ENCODE data around the gene ABI1.

Gene ABI1

DNA sequence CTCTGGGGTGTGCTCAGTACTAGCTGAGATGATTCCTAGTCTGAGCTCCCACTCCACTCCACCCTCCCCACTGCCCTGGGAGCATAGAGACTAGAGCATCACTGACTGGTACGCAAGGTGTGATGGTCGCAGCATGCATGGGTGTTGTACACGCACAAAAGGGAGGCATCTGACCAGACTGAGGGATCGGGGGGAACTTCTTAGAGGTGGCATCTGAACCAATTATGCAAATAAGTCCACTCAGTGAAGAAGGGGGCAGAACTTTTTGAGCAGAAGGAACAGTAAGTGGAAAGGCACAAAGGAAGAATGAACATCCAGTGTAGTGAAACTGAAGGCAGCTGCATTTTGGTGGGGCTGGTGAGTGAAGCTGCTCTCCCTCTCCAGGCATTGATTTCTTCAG, 137.7 kb downstream of the ABI1 start:
- DNase-seq (ENCODE audit: extremely low read depth, low read depth): no peak
- TF ChIP-seq, protein P1, sequence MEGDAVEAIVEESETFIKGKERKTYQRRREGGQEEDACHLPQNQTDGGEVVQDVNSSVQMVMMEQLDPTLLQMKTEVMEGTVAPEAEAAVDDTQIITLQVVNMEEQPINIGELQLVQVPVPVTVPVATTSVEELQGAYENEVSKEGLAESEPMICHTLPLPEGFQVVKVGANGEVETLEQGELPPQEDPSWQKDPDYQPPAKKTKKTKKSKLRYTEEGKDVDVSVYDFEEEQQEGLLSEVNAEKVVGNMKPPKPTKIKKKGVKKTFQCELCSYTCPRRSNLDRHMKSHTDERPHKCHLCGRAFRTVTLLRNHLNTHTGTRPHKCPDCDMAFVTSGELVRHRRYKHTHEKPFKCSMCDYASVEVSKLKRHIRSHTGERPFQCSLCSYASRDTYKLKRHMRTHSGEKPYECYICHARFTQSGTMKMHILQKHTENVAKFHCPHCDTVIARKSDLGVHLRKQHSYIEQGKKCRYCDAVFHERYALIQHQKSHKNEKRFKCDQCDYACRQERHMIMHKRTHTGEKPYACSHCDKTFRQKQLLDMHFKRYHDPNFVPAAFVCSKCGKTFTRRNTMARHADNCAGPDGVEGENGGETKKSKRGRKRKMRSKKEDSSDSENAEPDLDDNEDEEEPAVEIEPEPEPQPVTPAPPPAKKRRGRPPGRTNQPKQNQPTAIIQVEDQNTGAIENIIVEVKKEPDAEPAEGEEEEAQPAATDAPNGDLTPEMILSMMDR (IDR thresholded peaks at IDR 0.05; ENCODE audit: low read depth, low read length, missing control alignments): no peak
- no peak overlapping the region for H3K4me3 ChIP-seq (replicated peaks; ENCODE audit: low read depth, low read length)

- no peak for DNase-seq (ENCODE audit: extremely low read depth, low read depth)
- no peak overlapping the region for H3K4me3 ChIP-seq (replicated peaks; ENCODE audit: low read depth, low read length)
- TF ChIP-seq, protein P1 (IDR thresholded peaks at IDR 0.05; ENCODE audit: low read depth, low read length, missing control alignments): no peak
Observed at GRCh38 chr10:26721561-26721960, 139.2 kb downstream of the ABI1 start.

GRCh38 chr10:26717476-26717875, 143.3 kb downstream of the ABI1 start:
- no peak for DNase-seq (ENCODE audit: extremely low read depth, low read depth)
- no peak overlapping the region for H3K4me3 ChIP-seq (replicated peaks; ENCODE audit: low read depth, low read length)
- TF ChIP-seq, protein P1 (IDR thresholded peaks at IDR 0.05; ENCODE audit: low read depth, low read length, missing control alignments): no peak

- TF ChIP-seq, protein P1 (IDR thresholded peaks at IDR 0.05; ENCODE audit: low read depth, low read length, missing control alignments): no peak
- no peak overlapping the region for H3K4me3 ChIP-seq (replicated peaks; ENCODE audit: low read depth, low read length)
- no peak for DNase-seq (ENCODE audit: extremely low read depth, low read depth)
Observed at GRCh38 chr10:26715137-26715487, 145.6 kb downstream of the ABI1 start.

DNA sequence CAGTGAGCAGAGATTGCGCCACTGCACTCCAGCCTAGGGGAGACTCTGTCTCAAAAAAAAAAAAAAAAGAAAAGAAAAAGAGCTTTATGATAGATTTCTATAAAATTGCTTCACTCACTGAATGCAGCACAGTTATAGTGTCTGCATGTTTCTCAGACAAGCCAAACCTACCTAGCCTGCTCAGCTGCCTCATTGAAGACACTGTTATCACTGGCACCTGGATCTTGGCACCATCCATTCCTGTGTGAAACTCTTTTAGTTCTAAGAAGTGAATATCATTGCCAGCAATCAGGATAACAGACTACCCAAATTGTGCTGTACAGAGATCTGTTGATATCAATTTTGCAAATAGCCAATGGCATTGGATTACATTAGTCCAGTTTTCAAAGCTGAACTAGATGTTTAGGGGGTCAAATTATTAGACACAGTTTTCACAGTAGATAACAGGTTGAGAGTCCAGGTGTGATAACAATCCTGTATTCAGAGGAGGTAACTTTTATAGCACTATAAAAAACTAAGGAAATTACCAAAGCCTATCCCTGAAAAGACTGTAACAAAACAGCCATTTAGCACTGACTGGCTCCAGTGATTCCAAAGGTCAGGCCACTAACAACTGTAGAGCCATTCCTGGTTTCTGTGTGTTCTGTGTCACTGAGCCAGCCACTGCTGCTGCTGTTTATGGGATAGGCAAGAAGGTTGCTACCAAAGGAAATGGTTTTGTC, 146.2 kb downstream of the ABI1 start:
- no peak overlapping the region for H3K4me3 ChIP-seq (replicated peaks; ENCODE audit: low read depth, low read length)
- no peak for DNase-seq (ENCODE audit: extremely low read depth, low read depth)
- TF ChIP-seq, protein P1 (IDR thresholded peaks at IDR 0.05; ENCODE audit: low read depth, low read length, missing control alignments): no peak

GRCh38 chr10:26711324-26711723, 149.4 kb downstream of the ABI1 start:
- TF ChIP-seq, protein P1 (IDR thresholded peaks at IDR 0.05; ENCODE audit: low read depth, low read length, missing control alignments): no peak
- no peak for DNase-seq (ENCODE audit: extremely low read depth, low read depth)
- no peak overlapping the region for H3K4me3 ChIP-seq (replicated peaks; ENCODE audit: low read depth, low read length)

GRCh38 chr10:26706936-26707335, 153.8 kb downstream of the ABI1 start:
- no peak overlapping the region for H3K4me3 ChIP-seq (replicated peaks; ENCODE audit: low read depth, low read length)
- TF ChIP-seq, protein P1 (IDR thresholded peaks at IDR 0.05; ENCODE audit: low read depth, low read length, missing control alignments): no peak
- DNase-seq (ENCODE audit: extremely low read depth, low read depth): no peak
